ENCODE measurements around the gene PDZRN4.

GRCh38 chr12:41589878-41590277, 401.8 kb downstream of the PDZRN4 start:
- TF ChIP-seq CTCF (conservative IDR thresholded peaks at IDR 0.05; ENCODE audit: low read depth, low read length) (no peak), POLR2A (IDR thresholded peaks at IDR 0.05; ENCODE audit: low read depth, low read length) (no peak), MXI1 (IDR thresholded peaks at IDR 0.05; ENCODE audit: borderline replicate concordance, low read depth, low read length) (no peak), RAD21 (IDR thresholded peaks at IDR 0.05; ENCODE audit: low read length) (no peak), SMC3 (IDR thresholded peaks at IDR 0.05; ENCODE audit: low read depth, low read length) (no peak), USF2 (IDR thresholded peaks at IDR 0.05; ENCODE audit: low read depth, low read length) (no peak), ELK1 (IDR thresholded peaks at IDR 0.05; ENCODE audit: borderline replicate concordance, low read depth, low read length) (no peak), BHLHE40 (IDR thresholded peaks at IDR 0.05; ENCODE audit: low read depth, low read length) (no peak), RFX5 (IDR thresholded peaks at IDR 0.05; ENCODE audit: low read depth, low read length) (no peak), MAFK (IDR thresholded peaks at IDR 0.05; ENCODE audit: low read depth, low read length) (no peak)

Measured in IMR-90 (cell line).